ENCODE results near the gene PRKN. TPM values are rescaled to one million over a fixed set of nuclear protein-coding genes. Genes with fewer than 3 reads are reported as not detected.

The PRKN gene
- total RNA-seq, 1 donor from 2014 or later, result 1.3 TPM

DNA sequence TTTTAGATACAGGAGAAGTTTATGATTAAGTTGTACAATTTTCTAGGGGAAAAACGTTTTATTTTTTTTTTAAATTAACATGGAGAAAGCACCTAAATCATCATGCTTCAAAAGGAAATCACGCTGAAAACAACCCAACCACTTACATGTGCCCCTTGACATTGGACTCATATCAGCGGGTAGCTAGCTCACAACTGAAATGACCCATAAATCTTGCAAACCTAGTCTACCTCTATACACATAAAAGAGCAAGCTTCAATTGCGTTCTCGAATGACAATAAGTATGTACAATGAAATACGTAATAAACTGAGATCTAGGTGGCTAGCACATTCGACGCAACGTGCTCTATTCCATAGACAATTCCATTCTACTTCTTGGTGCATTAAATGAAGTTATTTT is 730.8 kb downstream of the PRKN start:
- Histone ChIP-seq H3K4me2 (ENCODE audit: low read length) (no peak overlapping the region), H3K9me3 (ENCODE audit: insufficient read depth, low read depth, low read length) (no peaks in the 10 kb centered on the region), H3K9ac (ENCODE audit: low read length) (no peak overlapping the region), H3K36me3 (ENCODE audit: insufficient read depth, low read length) (no peaks in the 10 kb centered on the region), H3K79me2 (ENCODE audit: insufficient read depth, low read length) (no peaks in the 10 kb centered on the region), H3K4me1 (ENCODE audit: insufficient read depth, low read length) (no peaks in the 10 kb centered on the region), H2AFZ (ENCODE audit: low read depth, low read length) (no peak overlapping the region), H3K27ac (ENCODE audit: low read depth, low read length) (no peak overlapping the region), H4K20me1 (ENCODE audit: insufficient read depth, low read length) (no peaks in the 10 kb centered on the region), H3K4me3 (ENCODE audit: insufficient read depth, low read depth, low read length) (no peak overlapping the region), H3K27me3 (ENCODE audit: insufficient read depth, low read length) (no peaks in the 10 kb centered on the region)
- TF ChIP-seq EZH2 (IDR thresholded peaks at IDR 0.05; ENCODE audit: insufficient read depth, low read length), result no peak
- TF ChIP-seq, protein P1, sequence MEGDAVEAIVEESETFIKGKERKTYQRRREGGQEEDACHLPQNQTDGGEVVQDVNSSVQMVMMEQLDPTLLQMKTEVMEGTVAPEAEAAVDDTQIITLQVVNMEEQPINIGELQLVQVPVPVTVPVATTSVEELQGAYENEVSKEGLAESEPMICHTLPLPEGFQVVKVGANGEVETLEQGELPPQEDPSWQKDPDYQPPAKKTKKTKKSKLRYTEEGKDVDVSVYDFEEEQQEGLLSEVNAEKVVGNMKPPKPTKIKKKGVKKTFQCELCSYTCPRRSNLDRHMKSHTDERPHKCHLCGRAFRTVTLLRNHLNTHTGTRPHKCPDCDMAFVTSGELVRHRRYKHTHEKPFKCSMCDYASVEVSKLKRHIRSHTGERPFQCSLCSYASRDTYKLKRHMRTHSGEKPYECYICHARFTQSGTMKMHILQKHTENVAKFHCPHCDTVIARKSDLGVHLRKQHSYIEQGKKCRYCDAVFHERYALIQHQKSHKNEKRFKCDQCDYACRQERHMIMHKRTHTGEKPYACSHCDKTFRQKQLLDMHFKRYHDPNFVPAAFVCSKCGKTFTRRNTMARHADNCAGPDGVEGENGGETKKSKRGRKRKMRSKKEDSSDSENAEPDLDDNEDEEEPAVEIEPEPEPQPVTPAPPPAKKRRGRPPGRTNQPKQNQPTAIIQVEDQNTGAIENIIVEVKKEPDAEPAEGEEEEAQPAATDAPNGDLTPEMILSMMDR (IDR thresholded peaks at IDR 0.05; ENCODE audit: insufficient read depth, low read depth, low read length), result no peak
- Mint-ChIP-seq H3K36me3 (ENCODE audit: low read depth, unreplicated experiment) (no peaks in the 10 kb centered on the region), H3K9me3 (ENCODE audit: unreplicated experiment) (no peaks in the 10 kb centered on the region), H3K27ac (ENCODE audit: unreplicated experiment) (no peak overlapping the region), H3K4me1 (ENCODE audit: low read depth, unreplicated experiment) (no peaks in the 10 kb centered on the region), H3K27me3 (ENCODE audit: low read depth, unreplicated experiment) (no peaks in the 10 kb centered on the region), H3K4me3 (ENCODE audit: unreplicated experiment) (no peak overlapping the region)
- DNase-seq (ENCODE audit: low read depth) (no peak), FAIRE-seq (no peak)

DNA sequence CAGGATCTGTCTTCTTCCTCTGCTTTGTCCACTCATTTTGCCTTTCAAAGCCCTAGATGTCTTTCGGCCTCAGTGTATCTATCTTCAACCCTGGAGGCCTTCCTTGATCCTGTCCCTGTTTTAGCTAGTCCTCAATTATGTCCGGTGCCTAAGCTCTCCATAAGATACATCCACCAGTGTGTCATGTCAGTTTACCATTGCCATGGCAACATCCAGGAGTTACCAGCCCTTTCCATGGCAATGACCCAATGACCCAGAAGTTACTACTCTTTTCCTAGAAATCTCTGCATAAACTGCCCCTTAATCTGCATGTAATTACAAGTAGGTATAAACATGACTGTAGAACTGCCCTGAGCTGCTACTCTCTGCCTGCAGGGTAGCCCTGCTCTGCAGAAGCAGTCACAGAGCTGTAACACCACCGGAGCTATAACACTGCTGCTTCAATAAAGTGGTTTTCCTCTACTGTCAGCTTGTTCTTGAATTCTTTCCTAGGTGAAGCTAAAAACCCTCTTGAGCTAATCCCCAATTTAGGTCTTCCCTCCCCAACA is 741.6 kb downstream of the PRKN start:
- H3K4me2 ChIP-seq (ENCODE audit: low read length), result no peak overlapping the region
- H3K79me2 ChIP-seq (ENCODE audit: insufficient read depth, low read length), result no peaks in the 10 kb centered on the region
- no peak overlapping the region for H3K4me3 Mint-ChIP-seq (ENCODE audit: unreplicated experiment)
- H3K4me1 Mint-ChIP-seq (ENCODE audit: low read depth, unreplicated experiment), result peaks cover 5% of the 10 kb centered on the region
- DNase-seq (ENCODE audit: low read depth), result no peak
- FAIRE-seq, result no peak
- no peaks in the 10 kb centered on the region for H3K4me1 ChIP-seq (ENCODE audit: insufficient read depth, low read length)
- no peak overlapping the region for H2AFZ ChIP-seq (ENCODE audit: low read depth, low read length)
- H3K36me3 ChIP-seq (ENCODE audit: insufficient read depth, low read length), result no peaks in the 10 kb centered on the region
- TF ChIP-seq, protein P1 (IDR thresholded peaks at IDR 0.05; ENCODE audit: insufficient read depth, low read depth, low read length), result no peak
- no peak for TF ChIP-seq EZH2 (IDR thresholded peaks at IDR 0.05; ENCODE audit: insufficient read depth, low read length)
- H3K9me3 Mint-ChIP-seq (ENCODE audit: unreplicated experiment), result peaks cover 7% of the 10 kb centered on the region
- no peak overlapping the region for H3K27ac ChIP-seq (ENCODE audit: low read depth, low read length)
- no peaks in the 10 kb centered on the region for H3K9me3 ChIP-seq (ENCODE audit: insufficient read depth, low read depth, low read length)
- H4K20me1 ChIP-seq (ENCODE audit: insufficient read depth, low read length), result no peaks in the 10 kb centered on the region
- no peak overlapping the region for H3K9ac ChIP-seq (ENCODE audit: low read length)
- no peaks in the 10 kb centered on the region for H3K27me3 Mint-ChIP-seq (ENCODE audit: low read depth, unreplicated experiment)
- H3K36me3 Mint-ChIP-seq (ENCODE audit: low read depth, unreplicated experiment), result no peaks in the 10 kb centered on the region
- no peak overlapping the region for H3K27ac Mint-ChIP-seq (ENCODE audit: unreplicated experiment)
- no peaks in the 10 kb centered on the region for H3K27me3 ChIP-seq (ENCODE audit: insufficient read depth, low read length)
- H3K4me3 ChIP-seq (ENCODE audit: insufficient read depth, low read depth, low read length), result no peak overlapping the region

DNA sequence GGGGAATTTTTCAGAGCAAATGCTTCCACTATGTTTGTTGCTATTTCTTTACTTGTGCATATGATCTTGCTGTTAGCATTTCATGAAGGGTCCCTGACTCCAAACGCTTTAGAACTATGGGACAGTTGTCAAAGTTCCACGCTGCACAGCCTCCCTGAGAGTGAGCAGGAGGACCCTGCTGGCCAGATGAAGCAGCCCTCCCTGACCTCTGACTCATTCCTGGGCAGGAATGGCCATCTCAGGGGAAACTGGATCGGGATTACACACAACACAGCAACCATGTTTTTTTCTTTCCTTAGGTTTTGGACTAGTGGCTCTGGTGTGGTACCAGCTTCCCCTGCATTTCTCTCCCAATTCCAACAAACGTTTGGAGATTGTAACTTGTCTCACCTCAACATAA is 742.9 kb downstream of the PRKN start:
- H3K4me2 ChIP-seq (ENCODE audit: low read length), result no peak overlapping the region
- H3K9me3 ChIP-seq (ENCODE audit: insufficient read depth, low read depth, low read length), result no peaks in the 10 kb centered on the region
- no peaks in the 10 kb centered on the region for H3K36me3 ChIP-seq (ENCODE audit: insufficient read depth, low read length)
- Mint-ChIP-seq H3K4me3 (ENCODE audit: unreplicated experiment) (no peak overlapping the region), H3K36me3 (ENCODE audit: low read depth, unreplicated experiment) (no peaks in the 10 kb centered on the region), H3K9me3 (ENCODE audit: unreplicated experiment) (no peaks in the 10 kb centered on the region), H3K27ac (ENCODE audit: unreplicated experiment) (no peak overlapping the region), H3K4me1 (ENCODE audit: low read depth, unreplicated experiment) (peaks cover 6% of the 10 kb centered on the region), H3K27me3 (ENCODE audit: low read depth, unreplicated experiment) (no peaks in the 10 kb centered on the region)
- H3K79me2 ChIP-seq (ENCODE audit: insufficient read depth, low read length), result no peaks in the 10 kb centered on the region
- H3K9ac ChIP-seq (ENCODE audit: low read length), result no peak overlapping the region
- no peaks in the 10 kb centered on the region for H3K27me3 ChIP-seq (ENCODE audit: insufficient read depth, low read length)
- H4K20me1 ChIP-seq (ENCODE audit: insufficient read depth, low read length), result no peaks in the 10 kb centered on the region
- TF ChIP-seq, protein P1 (IDR thresholded peaks at IDR 0.05; ENCODE audit: insufficient read depth, low read depth, low read length), result no peak
- TF ChIP-seq EZH2 (IDR thresholded peaks at IDR 0.05; ENCODE audit: insufficient read depth, low read length), result no peak
- H3K4me1 ChIP-seq (ENCODE audit: insufficient read depth, low read length), result no peaks in the 10 kb centered on the region
- H3K27ac ChIP-seq (ENCODE audit: low read depth, low read length), result no peak overlapping the region
- FAIRE-seq, result no peak
- no peak for DNase-seq (ENCODE audit: low read depth)
- no peak overlapping the region for H3K4me3 ChIP-seq (ENCODE audit: insufficient read depth, low read depth, low read length)
- no peak overlapping the region for H2AFZ ChIP-seq (ENCODE audit: low read depth, low read length)
